DLD1 (cell line): ENCODE results near the gene KRT26.
"Not testable (repeated sequence)": the region's sequence is repeated elsewhere in the genome, so short reads cannot be mapped to it uniquely, and the experiment has no call there.

Experiments
- in situ Hi-C: cut with HindIII; loops from 2 replicates; pipeline ENCODE4 v1.10.0; 2017; ENCODE audit warnings: low sequenced_read_pairs

KRT26 gene, protein sequence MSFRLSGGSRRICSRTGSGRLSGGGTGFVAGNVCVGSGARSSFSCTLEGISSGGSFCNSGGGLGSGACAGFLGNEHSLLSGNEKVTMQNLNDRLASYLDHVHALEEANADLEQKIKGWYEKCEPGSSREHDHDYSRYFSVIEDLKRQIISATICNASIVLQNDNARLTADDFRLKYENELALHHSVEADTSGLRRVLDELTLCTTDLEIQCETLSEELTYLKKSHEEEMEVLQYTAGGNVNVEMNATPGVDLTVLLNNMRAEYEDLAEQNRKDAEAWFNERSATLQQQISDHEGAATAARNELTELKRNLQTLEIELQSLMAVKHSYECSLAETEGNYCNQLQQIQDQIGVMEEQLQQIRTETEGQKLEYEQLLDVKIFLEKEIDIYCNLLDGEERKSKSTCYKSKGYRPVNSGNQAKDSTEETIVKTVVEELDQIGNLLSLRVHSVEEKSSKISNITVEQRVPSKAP

GRCh38 chr17:40772101-40772500 lies at the start of gene KRT26:
KRT26 (minus strand) TSS chr17:40772201; CDS start chr17:40772113, 88 bp downstream.
- in situ Hi-C loops, result no loop called here

DNA sequence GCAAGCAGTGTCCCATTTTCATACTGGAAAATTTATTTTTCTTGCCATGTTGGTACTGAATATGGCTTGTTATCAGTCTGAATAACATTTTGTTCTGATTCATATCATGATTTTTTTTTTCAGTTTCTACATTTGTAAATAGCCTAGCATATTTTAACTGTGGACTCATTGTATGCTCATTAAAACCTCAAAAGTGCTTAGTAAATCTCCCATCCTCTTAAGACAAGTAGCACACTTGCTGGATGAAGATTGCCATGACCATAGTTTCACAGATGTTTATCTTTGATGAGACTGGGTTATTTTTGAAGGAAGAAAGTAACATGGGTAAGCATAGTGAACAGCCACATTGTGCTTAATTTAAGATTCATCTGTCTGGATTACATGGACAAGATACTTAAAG lies 49.5 kb upstream of the KRT26 start:
- in situ Hi-C loops, result no loop called here

- in situ Hi-C loops, result no loop called here
These were observed 48.3 kb upstream of the KRT26 start for GRCh38 chr17:40820228-40820838.

DNA sequence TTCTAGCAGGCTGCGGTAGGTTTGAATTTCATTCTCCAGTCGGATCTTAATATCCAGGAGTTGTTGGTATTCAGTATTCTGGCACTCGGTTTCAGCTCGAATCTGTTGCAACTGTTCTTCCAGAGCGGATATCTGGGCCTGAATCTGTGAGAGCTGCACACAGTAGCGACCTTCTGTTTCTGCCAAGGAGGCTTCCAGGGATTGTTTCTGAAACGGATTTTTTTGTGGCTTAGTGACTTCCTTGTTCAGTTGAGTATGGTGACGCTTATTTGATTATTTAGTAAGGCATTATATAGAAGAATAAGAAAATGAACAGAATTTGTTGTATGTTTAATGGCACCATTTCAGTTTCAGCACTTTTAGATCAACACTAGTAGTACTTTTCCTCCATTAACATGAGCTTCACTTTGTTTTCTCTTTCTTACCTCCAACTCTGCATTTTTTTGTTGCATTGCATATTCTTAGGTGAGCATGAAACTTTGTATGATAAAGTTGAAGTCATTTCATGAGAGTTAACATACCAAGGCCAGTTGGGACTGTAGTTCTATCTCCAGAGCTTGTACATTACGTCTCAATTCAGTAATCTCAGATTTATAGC lies 47.6 kb upstream of the KRT26 start:
- in situ Hi-C loops, result no loop called here

- in situ Hi-C loops, result no loop called here
These were observed 46.9 kb upstream of the KRT26 start for GRCh38 chr17:40818733-40819527.

GRCh38 chr17:40818343-40818732 lies 46.3 kb upstream of the KRT26 start:
- in situ Hi-C loops, result no loop called here

GRCh38 chr17:40817103-40817682 lies 45.2 kb upstream of the KRT26 start:
- in situ Hi-C loops, result no loop called here

- in situ Hi-C loops, result no loop called here
These were observed 44.6 kb upstream of the KRT26 start for GRCh38 chr17:40816569-40816968.

DNA sequence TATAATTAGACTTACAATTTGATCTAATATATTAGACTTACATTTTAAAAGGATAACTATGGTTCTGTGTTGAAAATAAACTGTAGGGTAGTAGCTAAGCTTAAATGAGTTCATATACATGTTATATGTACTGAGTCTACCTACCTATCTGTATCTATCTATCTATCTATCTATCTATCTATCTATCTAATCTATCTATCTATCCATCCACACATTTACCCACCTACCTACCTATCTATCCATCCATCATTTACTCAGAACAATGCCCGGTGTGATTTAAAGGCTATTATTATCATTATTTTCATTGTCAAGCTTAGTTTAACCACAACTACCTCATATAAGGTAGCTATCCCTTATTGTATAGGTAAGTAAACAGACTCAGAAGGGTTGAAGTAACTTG lies 43.4 kb upstream of the KRT26 start:
- in situ Hi-C loops, result no loop called here

DNA sequence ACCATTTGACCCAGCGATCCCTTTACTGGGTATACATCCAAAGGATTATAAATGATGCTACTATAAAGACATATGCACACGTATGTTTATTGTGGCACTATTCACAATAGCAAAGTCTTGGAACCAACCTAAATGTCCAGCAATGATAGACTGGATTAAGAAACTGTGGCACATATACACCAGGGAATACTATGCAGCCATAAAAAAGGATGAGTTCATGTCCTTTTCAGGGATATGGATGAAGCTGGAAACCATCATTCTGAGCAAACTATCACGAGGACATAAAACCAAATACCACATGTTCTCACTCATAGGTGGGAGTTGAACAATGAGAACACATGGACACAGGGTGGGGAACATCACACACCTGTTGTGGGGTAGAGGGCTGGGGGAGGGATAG lies 42.7 kb upstream of the KRT26 start:
- in situ Hi-C loops, result not testable (repeated sequence)

DNA sequence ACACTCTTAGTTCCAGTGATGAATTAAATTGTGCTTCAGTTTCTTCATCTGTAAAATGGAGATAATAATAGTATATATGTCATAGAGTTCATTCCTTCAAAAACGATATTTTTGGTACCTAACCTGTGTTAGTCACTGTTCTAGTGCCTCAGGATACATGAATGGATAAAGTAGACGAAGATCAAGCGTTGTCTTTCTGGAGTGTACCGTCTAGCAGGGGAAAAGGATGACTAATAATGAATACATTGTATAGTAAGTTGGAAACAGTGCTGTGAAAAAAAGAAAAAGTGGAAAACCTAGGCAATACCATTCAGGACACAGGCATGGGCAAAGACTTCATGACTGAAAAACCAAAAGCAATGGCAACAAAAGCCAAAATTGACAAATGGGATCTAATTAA lies 41.8 kb upstream of the KRT26 start:
- in situ Hi-C loops, result no loop called here

DNA sequence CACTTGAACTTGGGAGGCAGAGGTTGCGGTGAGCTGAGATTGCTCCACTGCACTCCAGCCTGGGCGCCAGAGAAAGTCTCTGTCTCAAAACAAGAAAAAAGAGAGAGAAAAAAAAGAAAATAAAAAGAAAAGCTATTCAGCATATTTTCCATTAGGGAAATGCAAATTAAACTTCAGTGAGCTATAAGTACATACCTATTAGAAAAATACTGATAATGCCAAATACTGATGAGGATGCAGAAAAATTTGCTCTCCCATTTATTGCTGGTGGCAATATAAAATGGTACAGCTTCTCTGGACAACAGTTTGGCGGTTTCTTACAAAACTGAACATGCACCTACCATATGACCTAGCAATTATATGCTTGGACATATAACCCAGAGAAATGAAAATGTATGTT lies 40.6 kb upstream of the KRT26 start:
- in situ Hi-C loops, result no loop called here

DNA sequence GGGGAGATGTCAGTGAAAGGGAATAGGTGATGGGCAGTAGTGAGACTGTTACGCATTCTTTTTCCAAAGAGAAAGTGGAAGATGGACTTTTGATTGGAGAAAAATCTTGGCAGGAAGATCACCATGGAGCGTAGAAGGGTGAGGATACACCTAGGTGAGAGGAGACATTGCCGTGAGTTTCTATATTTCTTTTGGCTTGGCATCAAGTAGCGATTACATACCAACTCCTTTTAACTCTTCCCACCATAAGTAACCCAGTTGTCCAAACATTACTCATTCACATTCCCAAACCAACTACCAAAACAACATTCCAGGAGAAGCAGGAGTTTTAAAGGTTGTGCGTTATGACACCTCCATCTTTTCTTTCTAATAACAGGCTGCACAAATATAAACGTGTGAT lies 38.5 kb upstream of the KRT26 start:
- in situ Hi-C loops, result no loop called here

DNA sequence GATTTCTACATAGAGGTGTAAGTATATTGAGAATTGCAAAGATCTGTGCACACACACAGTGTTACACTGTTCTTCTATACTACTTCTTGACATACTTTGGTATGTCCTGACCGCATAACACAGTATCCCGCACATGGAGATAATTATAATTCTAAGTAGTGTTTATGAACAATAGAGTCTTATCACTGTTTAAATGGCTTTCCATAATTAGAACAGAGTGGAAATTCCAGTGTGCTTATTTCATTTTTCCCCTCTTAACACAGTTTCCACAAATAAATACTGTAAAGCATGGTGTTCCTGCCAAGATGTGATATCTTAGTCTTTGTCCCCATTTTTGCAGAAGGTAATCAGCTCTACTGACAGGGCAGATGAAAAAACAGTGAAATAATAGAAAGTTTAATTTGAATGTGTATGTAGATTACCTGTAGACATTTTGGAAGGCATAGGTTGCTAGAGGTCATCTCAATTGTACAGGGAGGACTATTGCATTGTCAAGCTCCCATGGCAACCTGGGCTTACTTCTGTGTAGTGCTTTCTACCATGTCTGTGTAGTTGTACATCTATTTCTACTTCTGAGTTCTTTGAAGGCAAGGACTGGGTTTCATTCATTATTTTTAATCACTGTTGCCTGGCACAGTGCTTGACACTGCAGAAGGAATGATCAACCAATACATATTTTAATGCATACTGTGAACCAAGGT lies 37.9 kb upstream of the KRT26 start:
- in situ Hi-C loops, result no loop called here

DNA sequence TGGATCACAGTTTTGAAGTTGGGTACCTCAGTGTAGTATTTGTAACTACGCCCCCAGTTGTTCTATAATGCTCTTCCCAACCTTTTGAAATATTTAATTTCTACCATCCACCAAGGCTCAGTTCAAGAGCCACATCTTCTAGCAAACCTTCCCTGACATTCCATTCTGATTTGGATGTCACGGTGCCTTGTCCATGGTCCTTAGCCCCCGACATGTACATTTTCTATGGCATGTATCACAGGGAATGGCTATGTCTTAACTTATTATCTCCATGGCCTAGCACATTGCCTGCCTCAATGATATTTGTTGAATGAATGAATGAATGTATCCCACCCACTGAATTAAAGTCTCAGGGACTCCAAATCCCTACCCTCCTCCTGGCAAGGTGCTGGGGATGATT lies 34.1 kb upstream of the KRT26 start:
- in situ Hi-C loops, result no loop called here

GRCh38 chr17:40803617-40804082 lies 31.6 kb upstream of the KRT26 start:
- in situ Hi-C loops, result no loop called here

- in situ Hi-C loops, result no loop called here
These were observed 29.2 kb upstream of the KRT26 start for GRCh38 chr17:40801157-40801556.

DNA sequence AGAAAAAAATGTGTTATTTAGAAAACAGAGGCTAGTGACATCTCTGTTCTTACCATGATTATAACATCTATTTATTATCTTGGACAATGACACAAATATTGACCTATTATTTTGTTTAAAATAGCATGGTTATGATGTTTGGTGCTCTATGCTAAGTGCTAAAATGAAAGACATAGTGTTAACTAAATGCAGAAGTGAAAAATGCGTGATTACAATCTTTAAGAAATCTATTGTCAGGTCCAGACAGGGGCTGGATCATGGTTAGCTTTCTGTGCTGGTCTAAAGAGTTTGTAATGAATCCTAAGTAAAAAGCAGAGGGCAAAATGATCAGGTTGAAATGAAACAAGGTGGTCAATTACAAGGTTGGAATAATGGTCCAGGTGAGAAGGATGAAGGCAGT lies 28.4 kb upstream of the KRT26 start:
- in situ Hi-C loops, result no loop called here

- in situ Hi-C loops, result no loop called here
These were observed 27.9 kb upstream of the KRT26 start, which contains the start of gene KRT28 for GRCh38 chr17:40799859-40800258. KRT28 (minus strand) TSS chr17:40799959; CDS start chr17:40799893, 66 bp downstream.

DNA sequence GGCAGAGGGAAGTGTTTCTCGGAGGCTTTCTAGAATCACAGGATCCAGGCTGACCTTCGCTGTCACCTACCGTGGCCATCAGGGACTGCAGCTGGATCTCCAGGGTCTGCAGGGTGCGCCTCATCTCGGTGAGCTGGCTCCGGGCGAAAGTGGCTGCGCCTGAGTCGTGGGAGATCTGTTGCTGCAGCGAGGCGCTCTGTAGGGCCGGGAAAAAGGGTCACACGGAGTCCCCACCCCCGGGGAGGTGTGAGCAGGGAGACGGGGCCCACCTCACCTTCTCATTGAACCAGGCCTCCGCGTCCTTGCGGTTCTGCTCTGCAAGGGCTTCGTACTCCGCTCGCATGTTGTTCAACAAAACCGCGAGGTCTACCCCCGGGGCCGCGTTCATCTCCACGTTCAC lies 24.8 kb upstream of the KRT26 start:
- in situ Hi-C loops, result no loop called here
